Fibroblast of skin of left biceps (primary cell): ENCODE measurements around the gene RAB10.
"Not testable (repeated sequence)": the region's sequence is repeated elsewhere in the genome, so short reads cannot be mapped to it uniquely, and the experiment has no call there.

Source experiments
- DNase-seq, 2 experiments: peaks; one replicate each; pipeline ENCODE4 v3.0.0-alpha.2; 2013; ENCODE audit warnings: low read depth in 2 of 2

Gene RAB10

GRCh38 chr2:26088931-26089330 lies 55.0 kb downstream of the RAB10 start:
- not testable (repeated sequence) for DNase-seq

GRCh38 chr2:26089337-26089736 lies 55.5 kb downstream of the RAB10 start:
- no peak for DNase-seq

DNA sequence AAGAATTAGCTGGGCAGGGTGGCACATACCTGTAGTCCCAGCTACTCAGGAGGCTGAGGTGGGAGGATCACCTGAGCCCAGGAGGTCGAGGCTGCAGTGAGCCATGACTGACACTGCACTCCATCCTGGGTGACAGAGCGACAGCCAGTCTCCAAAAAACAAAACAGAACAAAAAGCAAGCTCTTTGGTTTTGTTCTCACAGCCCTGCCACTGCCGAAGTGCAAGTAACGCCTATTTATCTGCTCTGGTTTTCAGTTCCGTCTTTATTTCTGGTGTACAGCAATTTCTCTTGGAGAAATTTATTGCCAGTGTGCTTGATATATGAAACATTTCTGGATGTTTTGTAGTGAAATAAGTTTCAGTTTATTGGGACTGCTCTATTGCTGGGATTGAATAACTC lies 61.9 kb downstream of the RAB10 start:
- DNase-seq = no peak

DNA sequence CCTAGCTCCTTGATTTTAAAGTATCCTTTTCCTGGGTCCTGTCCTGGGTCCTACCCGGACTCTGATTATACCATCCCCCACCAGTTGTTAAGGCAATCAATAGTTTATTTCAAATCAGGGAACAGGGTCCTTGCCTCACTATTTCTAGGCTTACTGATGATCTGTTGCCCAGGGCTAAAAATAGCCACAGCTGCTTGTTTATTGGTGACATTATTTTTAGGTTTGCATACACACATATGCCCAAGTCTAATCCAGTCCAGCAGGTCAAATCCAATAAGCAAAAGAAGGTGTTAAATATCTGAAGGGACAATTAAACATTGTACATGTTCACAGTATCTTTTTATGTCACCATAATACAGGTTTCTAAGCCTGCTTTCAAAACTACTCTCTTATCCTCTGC lies 66.0 kb downstream of the RAB10 start:
- no peak for DNase-seq

DNA sequence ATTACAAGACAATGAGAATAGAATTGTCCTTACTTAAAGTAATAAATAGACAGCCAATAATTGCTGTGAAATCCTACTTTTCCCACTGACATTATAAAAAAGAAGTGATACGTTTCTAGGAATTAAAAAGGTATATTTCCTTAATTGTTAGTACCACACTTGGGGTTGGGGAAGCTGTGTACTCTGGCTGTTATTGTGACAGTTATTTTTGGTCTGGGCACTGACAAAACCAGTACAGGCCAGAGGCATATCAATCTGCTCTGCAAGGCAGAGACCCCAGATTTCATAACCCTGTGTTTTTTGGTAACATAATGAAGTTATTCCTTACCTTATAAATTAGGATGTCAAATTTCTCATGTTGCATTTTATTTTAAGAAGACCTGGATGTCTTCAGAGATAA lies 66.5 kb downstream of the RAB10 start:
- DNase-seq = no peak

GRCh38 chr2:26103752-26104151 lies 69.9 kb downstream of the RAB10 start:
- DNase-seq = no peak

GRCh38 chr2:26108701-26109100 lies 74.8 kb downstream of the RAB10 start:
- DNase-seq = not testable (repeated sequence)

DNA sequence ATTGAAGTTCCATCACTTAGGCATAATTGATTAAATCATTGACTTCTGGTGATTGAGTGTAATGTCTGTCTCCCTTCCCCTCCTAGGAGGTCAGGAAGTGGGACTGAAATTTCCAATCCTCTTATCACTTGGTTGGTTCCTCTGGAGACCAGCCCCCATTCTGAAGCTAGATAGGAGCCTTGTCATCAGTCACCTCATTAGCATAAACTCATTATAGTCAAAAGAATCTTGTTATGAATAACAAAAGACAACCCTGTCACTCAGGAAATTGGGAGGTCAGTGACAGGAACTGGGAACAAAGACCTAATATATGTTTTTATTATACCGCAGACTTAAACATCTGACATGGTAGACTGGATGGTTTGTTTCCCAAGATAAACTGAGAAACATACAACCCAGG lies 78.3 kb downstream of the RAB10 start:
- DNase-seq = no peak

GRCh38 chr2:26114151-26114550 lies 80.3 kb downstream of the RAB10 start:
- DNase-seq = no peak

- DNase-seq = no peak
Observed at GRCh38 chr2:26118682-26119081, 84.8 kb downstream of the RAB10 start.

- DNase-seq = no peak
Observed at GRCh38 chr2:26119521-26119920, 85.6 kb downstream of the RAB10 start.

GRCh38 chr2:26122630-26123029 lies 88.7 kb downstream of the RAB10 start:
- no peak for DNase-seq

- no peak for DNase-seq
Observed at GRCh38 chr2:26123426-26123825, 89.5 kb downstream of the RAB10 start.

DNA sequence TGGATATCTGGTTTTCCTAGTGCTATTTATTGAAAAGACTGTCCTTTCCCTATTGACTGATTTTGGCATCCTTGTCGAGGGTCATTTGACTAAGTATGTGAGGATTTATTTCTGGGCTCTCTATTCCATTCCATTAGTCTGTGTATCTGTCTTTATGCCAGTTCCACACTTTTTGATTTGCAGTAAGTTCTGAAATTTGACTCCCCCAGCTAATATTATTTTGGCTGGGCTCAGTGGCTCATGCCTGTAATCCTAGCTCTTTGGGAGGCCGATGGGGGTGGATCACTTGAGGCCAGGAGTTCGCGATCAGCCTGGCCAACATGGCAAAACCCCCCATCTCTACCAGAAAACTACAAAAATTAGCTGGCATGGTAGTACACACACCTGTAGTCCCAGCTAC lies 92.2 kb downstream of the RAB10 start:
- DNase-seq = no peak

DNA sequence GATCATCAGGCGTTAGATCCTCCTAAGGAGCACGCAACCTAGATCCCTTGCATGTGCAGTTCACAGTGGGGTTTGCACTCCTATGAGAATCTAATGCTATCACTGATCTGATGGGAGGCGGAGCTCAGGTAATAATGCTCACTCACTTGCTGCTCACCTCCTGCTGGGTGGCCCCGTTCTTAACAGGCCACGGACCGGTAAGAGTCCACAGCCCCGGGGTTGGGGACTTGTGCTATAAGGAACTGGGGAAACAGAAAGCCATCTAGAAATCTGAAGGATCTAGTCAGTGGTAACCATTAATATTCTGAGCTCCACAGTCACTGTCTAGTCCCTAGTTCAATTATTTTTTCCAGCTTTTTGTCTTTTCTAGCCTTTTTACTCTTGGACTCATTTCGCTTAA lies 94.3 kb downstream of the RAB10 start:
- no peak for DNase-seq

DNA sequence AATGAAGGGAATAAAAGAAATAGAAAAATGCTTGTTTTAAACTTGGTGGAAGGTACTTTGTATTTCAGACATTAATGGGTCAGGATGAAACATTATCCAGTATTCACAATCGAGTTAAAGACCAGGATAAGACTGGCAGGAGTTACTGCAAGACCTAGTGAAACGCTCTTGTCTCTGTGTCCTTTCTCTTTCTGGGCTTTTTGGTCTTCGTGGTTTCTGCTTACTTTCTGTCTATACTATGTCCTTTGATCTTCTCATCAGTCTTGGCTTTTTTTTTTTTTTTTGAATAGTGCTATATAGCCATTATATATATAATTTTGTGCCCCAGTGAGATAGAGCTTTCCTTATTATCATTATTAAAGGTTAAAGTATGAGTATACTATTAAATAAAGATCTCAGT lies 96.9 kb downstream of the RAB10 start:
- no peak for DNase-seq

- DNase-seq = no peak
Observed at GRCh38 chr2:26136451-26136850, 102.6 kb downstream of the RAB10 start.

GRCh38 chr2:26139269-26140183 lies 105.6 kb downstream of the RAB10 start:
- DNase-seq = no peak

DNA sequence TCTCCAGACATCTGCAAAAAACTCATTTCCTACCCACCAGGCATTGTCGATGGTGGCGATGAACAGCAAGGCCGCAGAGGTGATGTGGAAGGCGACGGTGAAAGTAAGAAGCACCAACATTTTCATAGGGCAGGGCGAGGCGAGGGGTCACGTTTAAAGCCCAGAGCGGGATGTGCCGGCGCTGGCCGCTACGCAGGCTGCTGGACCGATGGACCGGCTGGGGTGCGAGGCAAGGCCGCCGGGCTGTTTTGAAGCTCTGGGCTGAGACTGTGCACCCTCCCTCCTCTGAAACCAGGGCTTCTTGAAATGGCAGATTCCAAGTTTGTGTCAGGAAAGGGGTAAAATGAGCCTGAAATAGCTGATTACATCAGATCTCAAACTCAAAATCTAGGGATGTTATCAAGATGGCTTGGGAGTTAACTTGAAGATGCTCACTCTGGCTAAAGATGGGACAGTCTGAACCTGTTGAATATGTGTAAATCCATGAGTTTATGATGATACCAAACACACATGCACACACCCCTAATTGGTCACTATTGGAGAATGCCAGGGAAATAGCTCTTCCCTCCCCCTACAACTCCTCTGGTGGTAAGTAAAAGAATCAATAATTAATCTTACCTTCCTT lies 107.4 kb downstream of the RAB10 start:
- no peak for DNase-seq

DNA sequence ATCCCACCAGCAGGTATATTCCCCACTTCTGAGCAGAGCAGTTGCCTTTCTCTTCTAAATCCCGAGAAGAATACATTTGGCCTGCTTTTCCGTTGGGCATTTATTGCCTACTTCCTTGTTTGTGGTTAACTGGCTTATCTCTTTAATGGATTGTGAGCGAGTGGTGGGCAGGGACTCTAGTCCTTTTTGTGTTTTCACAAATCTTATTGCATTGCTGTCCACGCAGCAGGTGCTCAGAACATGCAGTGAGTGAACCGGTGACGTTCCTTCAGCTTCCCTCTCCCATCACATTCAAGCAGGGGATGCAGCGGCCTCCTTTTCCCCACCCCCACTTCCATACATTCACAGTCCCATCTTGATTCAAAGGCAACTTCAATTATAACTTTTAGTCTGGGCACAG lies 110.1 kb downstream of the RAB10 start:
- DNase-seq = no peak

- peak; percentile 9 to 12 for DNase-seq
Observed at GRCh38 chr2:26144953-26145680, 111.2 kb downstream of the RAB10 start.

DNA sequence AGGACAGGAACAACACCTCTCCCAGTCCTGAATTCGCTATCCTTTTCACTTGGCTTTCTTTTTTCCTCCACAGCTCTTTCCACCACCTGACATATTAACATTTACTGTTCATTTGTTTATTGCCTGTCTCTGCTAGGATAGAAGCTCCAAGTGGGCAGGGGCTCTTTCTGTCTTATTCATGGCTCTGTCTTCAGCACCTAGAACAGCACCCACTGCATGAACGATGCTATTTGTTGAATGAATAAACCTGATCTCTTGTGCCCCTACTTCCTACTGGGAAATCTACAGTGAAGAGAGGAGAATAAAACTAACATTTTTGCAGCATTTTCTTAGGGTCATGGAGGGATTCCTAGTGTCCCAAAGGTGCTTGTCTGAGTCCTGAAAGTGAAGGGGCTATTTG lies 114.6 kb downstream of the RAB10 start:
- DNase-seq = no peak

- DNase-seq = no peak
Observed at GRCh38 chr2:26150243-26150642, 116.4 kb downstream of the RAB10 start.
